CD4-positive, alpha-beta T cell treated with Interleukin-4 for 4 hours (primary cell): ENCODE data around the gene POU4F2.
"Not testable (repeated sequence)": the region's sequence is repeated elsewhere in the genome, so short reads cannot be mapped to it uniquely, and the experiment has no call there.

Experiments
- DNase-seq: peaks from one replicate; pipeline ENCODE4 v3.0.0-alpha.2; 2020

Gene POU4F2

GRCh38 chr4:146661367-146661766, 22.7 kb downstream of the POU4F2 start:
- no peak for DNase-seq

- not testable (repeated sequence) for DNase-seq
Observed at GRCh38 chr4:146663968-146664311, 25.2 kb downstream of the POU4F2 start.

- DNase-seq = no peak
Observed at GRCh38 chr4:146674829-146675570, 36.3 kb downstream of the POU4F2 start.
